Stimulated activated CD4-positive, alpha-beta T cell treated with anti-CD3 and anti-CD28 coated beads, Interleukin-4, amount 100 ng/mL, for 48 hours (primary cell): ENCODE data around the gene FKBP10.
A peak's percentile ranks its signal among the peaks of the same experiment; 100 is the strongest.
"Not testable (repeated sequence)": the region's sequence is repeated elsewhere in the genome, so short reads cannot be mapped to it uniquely, and the experiment has no call there.

ENCODE experiments used
- DNase-seq, 2 donors: peaks; one replicate each; pipeline ENCODE4 v3.0.0-alpha.2; 2020; ENCODE audit warnings: low read depth in 2 of 2

FKBP10 gene

DNA sequence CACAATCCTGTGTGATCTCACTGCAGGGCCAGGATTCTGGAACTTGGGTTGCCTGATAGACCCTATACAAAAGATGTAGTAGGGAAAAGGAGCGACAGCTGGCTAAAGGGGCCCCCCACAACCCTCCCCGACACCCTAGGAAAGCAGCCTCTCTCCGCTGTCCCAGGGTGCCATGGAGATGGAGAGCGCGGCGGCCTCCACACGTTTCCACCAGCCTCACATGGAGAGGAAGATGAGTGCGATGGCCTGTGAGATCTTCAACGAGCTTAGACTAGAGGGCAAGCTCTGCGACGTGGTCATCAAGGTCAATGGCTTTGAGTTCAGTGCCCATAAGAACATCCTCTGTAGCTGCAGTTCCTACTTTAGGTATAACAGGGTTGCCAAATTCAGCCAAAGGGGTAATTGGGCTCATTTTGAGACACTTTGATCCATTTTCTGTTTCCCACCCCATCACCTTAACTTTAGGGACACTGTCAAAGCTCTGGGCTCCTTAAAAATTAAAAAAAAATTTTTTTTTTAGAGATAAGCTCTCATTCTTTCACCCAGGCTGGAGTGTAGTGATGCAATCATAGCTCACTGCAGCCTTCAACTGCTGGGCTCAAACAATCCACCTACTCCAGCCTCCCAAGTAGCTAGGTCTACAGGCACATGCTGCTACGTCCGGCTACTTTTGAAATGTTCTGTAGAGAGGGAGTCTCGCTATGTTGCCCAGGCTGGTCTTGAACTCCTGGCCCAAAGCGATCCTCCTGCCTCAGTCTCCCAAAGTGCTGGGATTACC is 25.1 kb downstream of the FKBP10 start, which contains the start of gene KLHL10:
TSS of gene KLHL10 (plus strand) at position 65 of the 778 bp plus-strand sequence. CDS start at position 173, 108 bp downstream.
- no peak for DNase-seq

DNA sequence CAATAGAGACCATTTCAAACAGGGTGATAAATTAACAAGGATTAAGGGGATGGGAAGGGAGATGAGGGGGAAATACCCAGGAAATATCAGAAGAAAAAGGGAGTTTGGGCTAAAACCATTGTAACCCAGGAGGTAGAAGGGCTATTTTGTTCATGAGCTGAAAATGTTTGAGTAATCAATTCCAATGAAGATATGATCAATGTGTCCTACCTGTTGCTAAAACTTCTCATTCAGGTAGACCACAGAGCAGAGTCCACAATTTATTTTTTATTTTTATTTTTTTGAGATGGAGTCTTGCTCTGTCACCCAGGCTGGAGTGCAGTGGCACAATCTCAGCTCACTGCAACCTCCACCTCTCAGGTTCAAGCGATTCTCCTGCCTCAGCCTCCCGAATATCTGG is 26.6 kb downstream of the FKBP10 start:
- DNase-seq: not testable (repeated sequence)

DNA sequence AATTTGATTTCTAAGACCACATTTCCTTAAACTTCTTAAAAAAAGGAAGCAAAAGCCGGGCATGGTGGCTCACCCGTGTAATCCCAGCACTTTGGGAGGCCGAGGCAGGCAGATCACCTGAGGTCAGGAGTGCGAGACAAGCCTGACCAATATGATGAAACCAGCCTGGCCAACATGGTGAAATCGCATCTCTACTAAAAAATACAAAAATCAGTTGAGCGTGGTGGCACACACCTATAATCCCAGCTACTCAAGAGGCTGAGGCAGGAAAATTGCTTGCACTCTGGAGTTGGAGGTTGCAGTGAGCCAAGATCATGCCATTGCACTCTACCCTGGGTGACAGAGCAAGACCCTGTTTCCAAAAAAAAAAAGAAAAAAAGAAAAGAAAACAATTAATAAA is 28.0 kb downstream of the FKBP10 start:
- DNase-seq: not testable (repeated sequence)

DNA sequence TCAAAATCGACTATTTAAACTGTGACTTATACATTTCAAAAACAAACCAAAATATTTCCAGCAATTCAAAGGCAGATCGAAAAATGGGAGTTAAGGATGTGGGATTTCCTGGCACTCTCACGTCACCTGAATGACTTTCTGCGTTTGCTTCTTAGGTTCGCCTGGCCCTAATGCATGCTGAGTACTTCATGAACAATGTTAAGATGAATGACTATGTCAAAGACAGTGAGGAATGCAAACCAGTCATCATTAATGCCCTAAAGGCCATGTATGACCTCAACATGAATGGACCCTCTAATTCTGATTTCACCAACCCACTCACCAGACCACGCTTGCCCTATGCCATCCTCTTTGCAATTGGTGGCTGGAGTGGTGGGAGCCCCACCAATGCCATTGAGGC is 32.2 kb downstream of the FKBP10 start:
- DNase-seq: no peak

DNA sequence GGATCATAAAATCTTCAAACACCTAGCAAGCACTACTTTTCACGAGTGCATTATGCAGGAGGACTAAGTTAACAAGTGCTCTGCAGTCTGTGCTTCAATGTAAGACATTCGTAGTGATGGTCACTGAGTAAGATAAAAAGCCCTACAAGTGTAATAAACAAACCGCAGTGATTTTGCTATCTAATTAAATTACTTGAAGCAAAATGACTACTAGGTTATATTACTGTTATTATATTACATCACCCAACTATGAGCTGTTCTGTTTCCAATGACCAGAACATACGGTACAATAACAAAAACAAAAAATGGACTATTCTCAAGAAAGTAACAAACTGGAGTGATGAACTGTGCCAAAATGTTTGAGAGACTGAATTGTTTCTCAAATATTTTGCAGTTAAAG is 36.0 kb downstream of the FKBP10 start:
- DNase-seq: no peak

DNA sequence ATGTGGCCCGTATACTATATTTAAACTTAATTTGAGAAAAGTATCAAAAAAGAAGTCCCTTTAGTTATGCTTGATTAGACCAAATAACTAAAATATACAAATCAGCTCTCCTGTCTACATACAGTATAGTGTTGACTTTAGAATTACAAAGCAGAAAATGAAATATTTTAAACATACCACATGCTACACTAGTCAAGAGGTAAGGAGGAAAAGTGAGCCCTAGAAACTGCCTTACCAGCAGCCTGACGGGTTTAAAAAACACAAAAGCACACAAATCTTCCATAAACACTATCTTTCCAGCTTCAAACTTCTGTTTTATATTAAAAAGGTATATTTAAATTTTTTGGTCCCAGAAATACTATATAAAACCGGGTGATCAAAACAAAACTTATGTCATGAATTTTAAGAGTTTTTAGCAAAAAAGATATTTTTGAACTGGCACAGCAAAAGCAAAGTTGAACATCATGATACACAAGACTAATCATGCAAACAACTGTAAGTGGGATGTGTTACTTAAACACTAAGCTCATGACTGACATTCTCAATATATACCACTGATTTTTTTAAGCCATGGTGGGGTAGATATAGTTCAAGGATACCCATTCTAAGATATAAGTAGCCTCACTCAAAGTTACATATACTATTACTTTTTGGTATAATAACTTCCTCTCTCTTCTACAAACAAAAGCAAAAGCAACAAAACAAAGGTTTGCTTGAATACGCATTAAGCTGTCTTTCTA is 36.6 kb downstream of the FKBP10 start:
- no peak for DNase-seq

DNA sequence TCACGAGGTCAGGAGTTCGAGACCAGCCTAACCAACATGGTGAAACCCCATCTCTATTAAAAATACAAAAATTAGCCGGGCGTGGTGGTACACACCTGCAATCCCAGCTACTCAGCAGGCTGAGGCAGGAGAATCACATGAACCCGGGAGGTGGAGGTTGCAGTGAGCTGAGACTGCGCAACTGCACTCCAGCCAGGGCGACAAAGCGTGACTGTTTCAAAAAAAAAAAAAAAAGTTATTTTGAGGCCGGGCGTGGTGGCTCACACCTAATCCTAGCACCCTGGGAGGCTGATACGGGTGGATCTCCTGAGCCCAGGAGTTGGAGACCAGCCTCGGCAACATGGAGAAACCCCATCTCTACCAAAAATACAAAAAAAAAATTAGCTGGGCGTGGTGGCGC is 38.6 kb downstream of the FKBP10 start:
- not testable (repeated sequence) for DNase-seq

DNA sequence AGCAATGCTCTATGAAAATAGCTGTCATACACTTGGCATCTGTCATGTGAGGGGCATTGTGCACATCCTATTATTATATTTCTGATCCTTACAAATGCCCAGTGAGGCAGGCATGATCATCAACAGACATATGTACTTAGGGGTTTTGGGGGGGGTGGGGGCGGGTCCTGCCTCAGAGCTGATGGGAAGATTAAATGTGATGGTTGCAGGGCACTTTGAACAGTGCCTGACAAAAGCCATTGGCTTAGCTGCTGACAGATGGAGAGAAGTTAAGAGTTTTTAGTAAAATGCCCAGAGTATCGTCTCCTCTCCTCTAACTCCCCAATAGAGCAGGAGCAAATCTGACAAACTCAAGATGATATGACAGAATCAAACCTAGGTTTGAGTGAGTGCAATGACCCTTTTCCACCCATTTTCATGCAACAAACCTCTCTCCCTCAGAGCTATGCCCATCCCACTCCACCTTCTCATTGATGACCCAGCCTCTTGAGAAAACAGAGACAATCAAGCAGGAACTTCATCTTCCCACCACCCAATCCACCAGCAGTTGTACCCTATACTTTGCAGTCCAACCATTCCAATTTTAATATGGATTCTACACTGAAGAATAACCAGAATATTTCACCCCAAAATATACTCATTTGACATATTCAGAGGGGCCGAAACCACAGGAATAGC is 47.6 kb downstream of the FKBP10 start:
- no peak for DNase-seq

DNA sequence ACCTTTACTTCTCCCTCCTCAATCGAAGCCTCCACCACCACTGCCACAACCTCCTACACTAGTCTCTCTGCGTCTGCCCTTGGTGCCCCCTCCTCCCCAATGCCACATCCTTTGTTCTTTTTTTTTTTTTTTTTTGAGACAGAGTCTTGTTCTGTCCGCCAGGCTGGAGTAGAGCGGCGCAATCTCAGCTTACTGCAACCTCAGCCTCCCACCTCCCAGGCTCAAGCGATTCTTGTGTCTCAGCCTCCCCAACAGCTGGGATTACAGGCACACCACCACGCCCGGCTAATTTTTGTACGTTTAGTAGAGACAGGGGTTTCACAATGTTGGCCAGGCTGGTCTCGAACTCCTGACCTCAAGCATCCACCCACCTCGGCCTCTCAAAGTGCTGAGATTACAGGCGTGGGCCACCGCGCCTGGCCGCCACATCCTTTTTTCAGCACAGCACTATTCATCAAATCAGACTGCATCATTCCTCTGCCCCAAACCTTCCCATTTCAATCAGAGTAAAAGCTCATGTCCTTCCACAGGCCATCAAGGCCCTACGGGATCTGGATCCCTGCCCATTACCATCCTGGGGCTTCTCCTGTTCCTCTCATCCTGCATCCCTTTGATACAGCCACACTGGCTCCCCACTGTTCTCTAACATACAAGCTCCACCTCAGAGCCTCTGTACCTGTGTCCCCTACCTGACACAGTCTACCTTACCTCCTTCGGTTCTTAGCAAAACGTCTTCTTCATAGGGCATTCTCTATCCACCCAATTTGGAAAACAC is 50.5 kb downstream of the FKBP10 start:
- DNase-seq: peak in 1 of 2 donors; percentile 20

DNA sequence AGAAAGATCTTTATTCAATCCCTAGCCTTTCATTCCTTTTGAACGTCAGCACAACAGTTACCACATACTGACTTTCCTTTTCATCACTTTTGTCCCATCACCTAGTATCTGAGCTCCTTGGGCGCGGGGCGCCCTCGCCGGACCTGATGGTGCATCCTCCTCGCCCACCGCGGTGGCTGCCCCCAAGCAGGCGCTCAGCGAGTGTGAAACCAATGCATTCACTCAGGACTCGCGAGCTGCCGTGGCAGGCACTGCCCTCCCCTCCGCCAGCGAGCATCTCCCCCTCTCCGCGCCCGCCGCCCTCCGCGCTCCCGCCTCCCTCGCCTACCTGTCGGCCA is 51.7 kb downstream of the FKBP10 start:
- no peak for DNase-seq

DNA sequence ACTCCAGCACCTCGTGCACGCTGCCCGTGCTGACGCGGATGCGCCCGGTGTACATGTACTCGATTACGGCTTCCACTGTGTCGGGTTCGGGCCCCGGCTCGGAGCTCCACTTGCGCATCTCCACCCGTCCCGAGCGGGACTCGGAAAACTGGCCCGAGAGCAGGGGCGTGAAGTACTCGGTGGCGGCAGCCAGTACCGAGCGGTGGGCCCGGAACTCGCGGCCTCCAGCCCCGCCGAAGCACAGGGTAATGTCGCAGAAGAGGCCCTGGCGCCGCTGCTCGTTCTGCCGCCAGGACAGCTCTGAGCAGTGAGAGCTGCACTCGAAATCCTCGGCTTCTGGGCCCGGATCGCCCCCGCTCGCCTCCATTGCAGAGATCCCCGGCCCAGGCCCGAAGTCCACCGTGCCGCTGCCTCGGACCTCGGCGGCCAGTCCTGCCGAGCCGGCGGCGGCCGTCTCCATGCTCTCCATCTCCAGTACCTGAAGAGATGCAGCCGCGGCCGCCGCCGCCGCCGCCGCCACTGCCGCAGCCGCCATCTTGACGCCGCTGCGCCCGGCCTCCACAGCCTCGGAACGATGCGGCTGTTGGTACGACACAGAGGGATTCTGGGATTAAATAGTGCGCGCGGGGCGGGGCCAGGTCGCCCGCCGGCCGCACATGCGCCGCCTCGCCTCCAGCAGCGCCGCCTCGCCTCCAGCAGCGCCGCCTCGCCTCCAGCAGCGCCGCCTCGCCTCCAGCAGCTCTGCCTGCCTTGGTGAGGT is 52.2 kb downstream of the FKBP10 start, which contains the start of gene KLHL11:
TSS of gene KLHL11 (minus strand) at position 588 of the 760 bp plus-strand sequence. CDS start at position 535, 53 bp downstream.
- DNase-seq: peak; percentile 85 to 86

DNA sequence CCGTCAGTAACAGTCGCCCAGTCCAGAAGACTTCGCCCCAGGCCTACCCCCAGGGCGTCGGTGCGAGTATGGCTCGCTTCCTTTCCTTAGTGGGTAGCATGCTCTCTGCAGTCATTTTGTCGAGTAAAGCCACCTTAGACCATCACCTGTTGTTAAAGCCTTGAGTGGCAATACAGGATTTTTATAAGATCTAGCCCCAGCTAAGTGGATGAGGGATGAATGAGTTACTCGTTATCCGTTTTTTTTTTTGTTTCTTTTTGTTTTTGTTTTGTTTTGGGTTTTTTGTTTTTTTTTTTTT is 52.7 kb downstream of the FKBP10 start:
- DNase-seq: no peak

DNA sequence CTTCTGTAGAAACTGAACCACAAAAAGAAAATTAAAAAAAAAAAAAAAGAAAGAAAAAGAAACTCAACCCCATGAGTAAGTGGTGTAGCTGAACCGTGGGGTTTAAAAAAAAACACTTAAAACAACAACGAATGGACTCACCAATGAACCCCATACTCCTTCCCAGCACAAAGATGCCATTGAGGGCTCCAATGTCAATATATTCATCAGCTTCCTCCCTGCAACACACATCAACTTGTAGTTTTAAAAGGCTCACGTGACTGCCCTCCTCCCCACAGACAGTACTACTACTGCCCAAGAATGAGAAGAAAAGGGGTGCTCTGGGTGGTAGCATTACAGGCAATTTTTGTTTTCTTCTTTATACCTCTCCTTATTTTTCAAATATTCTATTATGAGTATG is 55.8 kb downstream of the FKBP10 start:
- DNase-seq: no peak

DNA sequence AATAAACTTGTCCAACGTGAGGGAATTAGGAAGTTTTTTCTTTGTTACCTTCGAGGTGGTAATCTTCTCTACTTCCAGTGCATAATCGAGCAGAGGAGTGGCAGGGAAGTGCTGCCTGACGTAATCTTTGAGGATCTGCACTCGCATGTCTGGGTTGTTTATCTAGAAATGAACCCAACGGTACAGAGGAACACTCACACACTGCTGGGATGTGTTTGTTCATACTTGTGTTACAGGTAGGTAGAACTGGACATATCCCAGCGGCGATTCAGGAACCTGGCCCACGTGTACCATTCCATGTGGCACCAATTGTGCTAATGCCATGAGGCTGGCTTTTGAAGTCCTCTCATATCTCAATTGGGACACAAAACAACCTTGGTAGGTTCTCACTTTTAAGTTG is 56.6 kb downstream of the FKBP10 start:
- no peak for DNase-seq

DNA sequence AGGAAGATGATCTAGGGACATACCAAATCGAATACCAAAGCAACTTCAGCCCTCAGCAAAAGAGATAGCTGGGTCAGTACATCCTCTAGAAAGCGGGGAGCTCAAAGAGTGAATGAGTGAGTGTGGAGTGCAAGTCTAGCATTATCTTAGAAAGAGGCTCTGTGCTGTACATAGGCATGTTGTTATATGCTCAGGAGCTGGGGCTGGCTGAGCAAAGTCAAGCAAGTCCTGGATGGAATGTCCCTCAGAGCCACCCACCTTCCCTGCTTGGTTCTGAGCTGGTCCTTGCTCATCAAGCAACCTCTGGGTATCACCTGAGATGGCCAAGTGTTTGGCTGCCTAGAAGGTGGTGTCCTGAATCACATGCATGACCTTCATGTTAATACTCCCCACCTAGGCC is 57.3 kb downstream of the FKBP10 start:
- DNase-seq: no peak

DNA sequence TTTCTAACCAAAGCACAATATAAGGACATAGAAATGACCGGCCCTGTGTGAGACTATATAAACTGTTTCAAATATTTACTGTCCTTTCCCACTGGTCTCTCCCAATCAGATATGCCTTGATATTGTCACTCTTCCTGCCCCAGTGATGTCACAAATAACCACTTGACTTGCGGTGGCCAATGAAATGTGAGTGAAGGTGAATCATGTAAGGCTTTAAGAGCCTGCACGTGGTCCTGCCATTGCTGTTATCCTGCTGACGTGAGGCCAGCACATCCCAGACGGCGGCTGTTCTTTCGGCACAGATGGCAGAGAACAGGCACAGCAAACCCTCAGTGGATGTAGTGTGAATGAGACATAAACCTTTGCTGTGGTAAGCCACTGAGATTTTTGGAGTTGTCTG is 57.8 kb downstream of the FKBP10 start:
- no peak for DNase-seq

DNA sequence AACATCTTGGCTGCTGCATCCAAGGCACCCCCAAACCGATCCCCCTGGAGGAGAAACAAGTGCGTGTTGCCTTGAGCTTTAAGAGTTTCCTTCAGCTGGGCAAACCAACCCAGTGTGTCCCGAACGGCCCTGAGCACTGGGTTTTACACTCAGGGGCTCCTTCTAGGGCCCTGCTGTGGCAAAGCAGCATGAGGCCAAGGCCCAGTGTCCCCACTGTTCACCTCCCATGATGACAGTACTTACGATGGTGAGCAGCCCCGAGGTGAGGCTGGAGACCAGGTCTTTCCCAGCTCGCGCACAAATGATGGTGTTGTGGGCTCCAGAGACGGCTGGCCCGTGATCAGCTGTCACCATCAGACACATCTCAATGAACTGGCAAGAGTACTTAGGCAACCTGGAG is 59.0 kb downstream of the FKBP10 start:
- DNase-seq: no peak
